ENCODE data around the gene TUBGCP6.

DNA sequence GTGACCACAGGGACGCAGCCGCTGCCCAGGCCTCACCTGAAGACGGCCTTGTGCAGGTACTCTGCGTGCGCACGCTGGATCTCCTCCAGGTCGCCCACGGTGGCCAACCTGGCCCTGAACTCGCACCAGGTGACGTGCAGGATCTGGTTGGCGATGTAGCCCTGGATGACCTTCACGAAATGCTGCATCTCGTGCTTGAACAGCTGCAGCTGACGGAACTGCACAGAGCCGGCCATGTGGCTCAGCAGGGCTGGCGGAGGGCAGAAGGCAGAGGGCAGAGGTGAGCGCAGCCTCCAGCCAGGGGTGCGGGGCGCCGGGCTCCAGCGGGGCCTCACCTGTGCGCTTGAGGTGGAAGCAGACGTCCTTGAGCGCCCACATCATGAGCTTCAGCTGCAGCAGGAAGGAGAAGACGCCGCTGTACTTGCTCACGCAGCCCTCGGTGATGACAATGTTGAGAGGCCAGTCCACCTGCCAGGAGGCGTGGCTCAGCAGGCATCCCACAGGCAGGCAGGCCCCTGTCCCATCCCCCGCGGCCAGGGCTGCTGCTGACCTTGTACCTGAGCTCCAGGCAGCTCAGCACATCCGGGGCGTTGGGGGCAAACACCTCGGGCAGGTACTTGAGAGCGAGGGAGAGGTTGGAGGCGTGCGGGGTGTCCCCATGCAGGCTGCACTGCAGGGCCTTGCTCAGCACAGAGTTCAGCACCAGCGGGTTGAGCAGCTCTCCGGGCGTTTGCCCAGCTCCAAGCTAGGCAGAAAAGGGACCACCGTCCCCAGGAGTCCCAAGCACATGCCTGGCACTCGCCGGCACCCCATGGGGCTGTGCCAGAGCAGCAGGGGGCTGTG lies 26.4 kb downstream of the TUBGCP6 start:
- TF ChIP-seq, protein P1, sequence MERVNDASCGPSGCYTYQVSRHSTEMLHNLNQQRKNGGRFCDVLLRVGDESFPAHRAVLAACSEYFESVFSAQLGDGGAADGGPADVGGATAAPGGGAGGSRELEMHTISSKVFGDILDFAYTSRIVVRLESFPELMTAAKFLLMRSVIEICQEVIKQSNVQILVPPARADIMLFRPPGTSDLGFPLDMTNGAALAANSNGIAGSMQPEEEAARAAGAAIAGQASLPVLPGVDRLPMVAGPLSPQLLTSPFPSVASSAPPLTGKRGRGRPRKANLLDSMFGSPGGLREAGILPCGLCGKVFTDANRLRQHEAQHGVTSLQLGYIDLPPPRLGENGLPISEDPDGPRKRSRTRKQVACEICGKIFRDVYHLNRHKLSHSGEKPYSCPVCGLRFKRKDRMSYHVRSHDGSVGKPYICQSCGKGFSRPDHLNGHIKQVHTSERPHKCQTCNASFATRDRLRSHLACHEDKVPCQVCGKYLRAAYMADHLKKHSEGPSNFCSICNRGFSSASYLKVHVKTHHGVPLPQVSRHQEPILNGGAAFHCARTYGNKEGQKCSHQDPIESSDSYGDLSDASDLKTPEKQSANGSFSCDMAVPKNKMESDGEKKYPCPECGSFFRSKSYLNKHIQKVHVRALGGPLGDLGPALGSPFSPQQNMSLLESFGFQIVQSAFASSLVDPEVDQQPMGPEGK (CRISPR knock-in tag; IDR thresholded peaks at IDR 0.05; ENCODE audit: borderline replicate concordance): no peak
- no peak for TF ChIP-seq ARNTL (CRISPR knock-in tag; IDR thresholded peaks at IDR 0.05; ENCODE audit: borderline replicate concordance, low read depth)
- TF ChIP-seq OSR1 (CRISPR knock-in tag; IDR thresholded peaks at IDR 0.05): no peak
- no peak for TF ChIP-seq GLIS3 (CRISPR knock-in tag; IDR thresholded peaks at IDR 0.05)
- TF ChIP-seq ZFP30 (CRISPR knock-in tag; IDR thresholded peaks at IDR 0.05): no peak
- no peak for TF ChIP-seq ZNF70 (CRISPR knock-in tag; IDR thresholded peaks at IDR 0.05)
- TF ChIP-seq, protein P2, sequence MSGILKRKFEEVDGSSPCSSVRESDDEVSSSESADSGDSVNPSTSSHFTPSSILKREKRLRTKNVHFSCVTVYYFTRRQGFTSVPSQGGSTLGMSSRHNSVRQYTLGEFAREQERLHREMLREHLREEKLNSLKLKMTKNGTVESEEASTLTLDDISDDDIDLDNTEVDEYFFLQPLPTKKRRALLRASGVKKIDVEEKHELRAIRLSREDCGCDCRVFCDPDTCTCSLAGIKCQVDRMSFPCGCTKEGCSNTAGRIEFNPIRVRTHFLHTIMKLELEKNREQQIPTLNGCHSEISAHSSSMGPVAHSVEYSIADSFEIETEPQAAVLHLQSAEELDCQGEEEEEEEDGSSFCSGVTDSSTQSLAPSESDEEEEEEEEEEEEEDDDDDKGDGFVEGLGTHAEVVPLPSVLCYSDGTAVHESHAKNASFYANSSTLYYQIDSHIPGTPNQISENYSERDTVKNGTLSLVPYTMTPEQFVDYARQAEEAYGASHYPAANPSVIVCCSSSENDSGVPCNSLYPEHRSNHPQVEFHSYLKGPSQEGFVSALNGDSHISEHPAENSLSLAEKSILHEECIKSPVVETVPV (CRISPR knock-in tag; IDR thresholded peaks at IDR 0.05): no peak
- TF ChIP-seq ESRRG (CRISPR knock-in tag; IDR thresholded peaks at IDR 0.05): no peak
- TF ChIP-seq ZNF8 (CRISPR knock-in tag; IDR thresholded peaks at IDR 0.05): no peak
- no peak for TF ChIP-seq ZNF565 (CRISPR knock-in tag; conservative IDR thresholded peaks at IDR 0.05; ENCODE audit: low read depth)

Measured in SK-N-SH treated with all-trans-retinoic acid at 6 μM for 48 hours (cell line).